PFSK-1 (cell line): ENCODE results near the gene NOCT.

ENCODE experiments used
- POLR2AphosphoS5 ChIP-seq: IDR thresholded peaks from 2 replicates; pipeline ENCODE4 v1.6.1; 2012; ENCODE audit warnings: low read depth, mild to moderate bottlenecking, control low read depth, low read length, moderate library complexity
- TAF1 ChIP-seq: IDR thresholded peaks from 2 replicates; pipeline ENCODE4 v1.6.1; 2012; ENCODE audit warnings: low read length, control low read depth, borderline replicate concordance; ENCODE audit not compliant: insufficient read depth

DNA sequence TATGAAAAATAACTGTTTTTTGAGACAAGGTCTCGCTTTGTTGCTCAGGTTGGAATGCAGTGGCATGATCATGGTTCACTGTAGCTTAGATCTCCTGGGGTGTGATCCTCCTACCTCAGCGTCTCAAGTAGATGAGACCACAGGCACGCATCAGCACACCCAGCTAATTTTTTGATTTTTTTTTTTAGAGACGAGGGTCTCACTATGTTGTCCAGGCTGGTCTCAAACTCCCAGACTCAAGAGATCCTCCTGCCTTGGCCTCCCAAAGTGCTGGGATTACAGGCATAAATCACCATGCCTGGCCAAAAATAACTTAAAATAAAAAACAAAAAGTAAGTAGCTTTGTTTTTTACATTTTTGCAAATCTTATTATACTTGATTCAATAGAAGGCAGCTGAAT, 63.3 kb downstream of the NOCT start:
- TF ChIP-seq TAF1 (no peak), POLR2AphosphoS5 (no peak)
